ENCODE measurements around the gene DYNC2I2.

The DYNC2I2 gene

GRCh38 chr9:128656416-128657343 lies at the start of gene DYNC2I2:
Gene DYNC2I2 (minus strand): TSS chr9:128656847. CDS start chr9:128656726, 121 bp downstream.
- Histone ChIP-seq H3K36me3 (ENCODE audit: control insufficient read depth, low read length) (peaks cover 14% of the 10 kb centered on the region), H3K4me1 (ENCODE audit: control insufficient read depth, low read length) (peaks cover 22% of the 10 kb centered on the region), H3K4me3 (ENCODE audit: low read length) (peak within 1 kb of the TSS; percentile 85), H4K20me1 (ENCODE audit: control insufficient read depth, insufficient read depth, low read depth, low read length) (no peaks in the 10 kb centered on the region), H3K79me2 (ENCODE audit: control insufficient read depth, low read length) (peaks cover 13% of the 10 kb centered on the region), H3F3A (ENCODE audit: control insufficient read depth, insufficient read depth) (peaks cover 4% of the 10 kb centered on the region; the same call in 1 of the 2 replicates), H3K27ac (ENCODE audit: low read depth, low read length) (peak within 1 kb of the TSS; percentile 85), H3K9me3 (ENCODE audit: control insufficient read depth, insufficient read depth, low read length) (no peaks in the 10 kb centered on the region), H3K4me2 (ENCODE audit: low read length) (peak within 1 kb of the TSS; percentile 82), H3K27me3 (ENCODE audit: control insufficient read depth, low read length) (no peaks in the 10 kb centered on the region), H3K9me2 (replicated peaks; ENCODE audit: control insufficient read depth, low read length) (no peaks in the 10 kb centered on the region)
- no peak for TF ChIP-seq EZH2phosphoT487 (IDR thresholded peaks at IDR 0.05; ENCODE audit: borderline replicate concordance, low read length)
- no peak for TF ChIP-seq CTCF (IDR thresholded peaks at IDR 0.05; ENCODE audit: low read depth, low read length, poor library complexity, severe bottlenecking)

- TF ChIP-seq EZH2phosphoT487 (IDR thresholded peaks at IDR 0.05; ENCODE audit: borderline replicate concordance, low read length) (no peak), CTCF (IDR thresholded peaks at IDR 0.05; ENCODE audit: low read depth, low read length, poor library complexity, severe bottlenecking) (no peak)
- H3F3A ChIP-seq (ENCODE audit: control insufficient read depth, insufficient read depth): no peaks in the 10 kb centered on the region
- peaks cover 3% of the 10 kb centered on the region; the same call in 1 of the 2 replicates for H3K79me2 ChIP-seq (ENCODE audit: control insufficient read depth, low read length)
- H3K27me3 ChIP-seq (ENCODE audit: control insufficient read depth, low read length): no peaks in the 10 kb centered on the region
- no peaks in the 10 kb centered on the region for H4K20me1 ChIP-seq (ENCODE audit: control insufficient read depth, insufficient read depth, low read depth, low read length)
- no peaks in the 10 kb centered on the region for H3K9me2 ChIP-seq (replicated peaks; ENCODE audit: control insufficient read depth, low read length)
- H3K4me3 ChIP-seq (ENCODE audit: low read length): no peak overlapping the region
- H3K9me3 ChIP-seq (ENCODE audit: control insufficient read depth, insufficient read depth, low read length): no peaks in the 10 kb centered on the region
- no peaks in the 10 kb centered on the region for H3K36me3 ChIP-seq (ENCODE audit: control insufficient read depth, low read length)
- H3K4me1 ChIP-seq (ENCODE audit: control insufficient read depth, low read length): peaks cover 13% of the 10 kb centered on the region
- no peak overlapping the region for H3K27ac ChIP-seq (ENCODE audit: low read depth, low read length)
- H3K4me2 ChIP-seq (ENCODE audit: low read length): no peak overlapping the region
These were observed 49.4 kb upstream of the DYNC2I2 start for GRCh38 chr9:128706045-128706444.

- Histone ChIP-seq H3F3A (ENCODE audit: control insufficient read depth, insufficient read depth) (peaks cover 4% of the 10 kb centered on the region), H3K9me3 (ENCODE audit: control insufficient read depth, insufficient read depth, low read length) (no peaks in the 10 kb centered on the region), H3K27ac (ENCODE audit: low read depth, low read length) (no peak overlapping the region), H3K79me2 (ENCODE audit: control insufficient read depth, low read length) (peaks cover 3% of the 10 kb centered on the region; the same call in 1 of the 2 replicates), H3K4me2 (ENCODE audit: low read length) (no peak overlapping the region), H3K36me3 (ENCODE audit: control insufficient read depth, low read length) (no peaks in the 10 kb centered on the region), H4K20me1 (ENCODE audit: control insufficient read depth, insufficient read depth, low read depth, low read length) (no peaks in the 10 kb centered on the region), H3K4me1 (ENCODE audit: control insufficient read depth, low read length) (peaks cover 13% of the 10 kb centered on the region), H3K27me3 (ENCODE audit: control insufficient read depth, low read length) (no peaks in the 10 kb centered on the region), H3K9me2 (replicated peaks; ENCODE audit: control insufficient read depth, low read length) (no peaks in the 10 kb centered on the region), H3K4me3 (ENCODE audit: low read length) (no peak overlapping the region)
- TF ChIP-seq CTCF (IDR thresholded peaks at IDR 0.05; ENCODE audit: low read depth, low read length, poor library complexity, severe bottlenecking) (no peak), EZH2phosphoT487 (IDR thresholded peaks at IDR 0.05; ENCODE audit: borderline replicate concordance, low read length) (no peak)
These were observed 48.7 kb upstream of the DYNC2I2 start for GRCh38 chr9:128705051-128705965.

Data from DOHH2 (cell line).